GM19238 (cell line): ENCODE results near the gene CST9.

ENCODE experiments used
- DNase-seq: peaks from one replicate; pipeline ENCODE4 v3.0.0; 2011; ENCODE audit warnings: low spot score; ENCODE audit not compliant: insufficient read length

CST9 gene

DNA sequence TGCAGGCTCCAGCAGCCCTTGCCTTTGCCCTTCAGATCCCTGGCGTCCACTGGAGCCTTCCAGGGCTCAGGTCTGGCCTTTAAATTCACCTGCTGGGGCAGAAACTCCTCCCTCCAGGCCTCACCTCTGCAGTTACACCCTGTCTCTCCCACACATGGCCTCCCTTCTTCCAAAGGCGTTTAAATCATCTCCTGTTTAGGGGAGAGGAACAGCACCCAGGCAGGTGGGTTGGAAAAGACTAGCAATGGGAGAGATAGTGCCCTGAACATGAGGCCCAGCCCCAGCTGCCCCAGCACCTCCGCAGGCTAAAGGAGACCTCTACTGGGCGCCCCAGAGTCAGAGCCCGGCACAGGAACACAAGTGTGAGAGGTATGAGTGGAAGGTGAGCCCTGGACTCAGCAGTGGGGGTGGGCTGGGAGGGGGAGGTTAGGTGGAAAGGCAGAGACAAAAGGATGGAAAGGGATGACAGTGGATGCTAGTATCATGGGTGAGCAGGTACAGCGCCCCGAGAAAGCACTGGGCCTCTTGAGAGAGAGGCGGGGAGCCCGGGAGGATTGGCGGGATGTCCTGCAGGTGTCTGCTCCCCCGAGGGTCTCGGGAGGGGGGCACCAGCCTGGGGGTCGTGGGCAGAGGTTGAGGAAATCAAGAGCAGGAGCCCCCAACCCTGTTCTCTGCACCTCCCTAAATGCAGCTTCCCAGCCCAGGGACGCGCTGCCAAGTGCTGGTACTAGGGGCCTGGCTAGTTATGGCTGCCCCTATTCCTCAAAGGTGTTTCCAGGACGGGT lies at the start of gene CST9:
Gene CST9, minus strand, starts transcription at position 51 of the 785 bp plus-strand sequence. CDS start 53 bp downstream, outside the sequence.
- DNase-seq, result no peak

DNA sequence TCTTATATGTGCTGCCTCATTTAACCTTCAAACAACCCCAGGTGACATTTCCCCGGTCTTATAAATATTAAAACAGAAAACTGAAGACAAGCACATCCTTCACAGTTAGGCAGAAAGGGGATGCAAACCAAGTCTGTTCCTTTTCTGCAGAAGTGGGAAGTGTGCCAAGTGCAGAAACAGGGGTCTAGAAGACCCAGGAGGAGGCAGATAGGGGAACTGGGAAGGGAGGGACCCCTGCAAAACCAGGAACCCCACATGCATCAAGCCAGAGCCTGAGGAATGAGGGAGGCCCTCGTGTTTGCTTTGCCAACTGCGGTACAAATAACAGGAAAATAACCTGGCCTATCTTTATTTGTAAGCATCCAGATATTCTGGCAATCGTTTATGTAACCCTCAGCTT lies 49.0 kb upstream of the CST9 start:
- no peak for DNase-seq

- DNase-seq, result no peak
Observed at GRCh38 chr20:23654000-23654399, 48.3 kb upstream of the CST9 start.

DNA sequence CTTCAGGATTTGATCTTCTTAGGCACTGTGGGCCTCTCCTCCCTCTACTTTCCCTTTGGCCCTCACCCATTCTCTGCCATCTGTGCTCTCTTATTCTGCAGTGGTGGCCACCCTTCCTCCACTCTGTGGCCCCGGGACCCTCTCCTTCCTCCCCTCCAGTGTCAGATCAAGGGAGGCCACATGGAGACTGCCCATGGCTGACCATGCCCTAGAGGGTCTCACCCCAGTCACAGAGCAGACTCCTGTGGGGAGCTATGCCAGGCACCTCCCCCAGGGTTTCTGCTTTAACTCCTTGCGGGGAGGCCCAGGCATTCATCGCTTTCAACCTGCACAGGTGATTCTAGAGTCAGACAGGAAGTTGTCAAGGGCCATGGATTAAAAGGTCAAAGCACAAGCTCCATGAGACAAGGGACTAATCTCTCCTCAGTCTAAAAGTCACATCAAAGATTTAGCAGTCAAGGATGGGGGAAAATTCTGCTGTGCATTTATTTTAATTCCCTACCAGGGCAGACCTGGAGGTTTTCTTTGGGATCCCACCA lies 47.8 kb upstream of the CST9 start:
- DNase-seq, result no peak

DNA sequence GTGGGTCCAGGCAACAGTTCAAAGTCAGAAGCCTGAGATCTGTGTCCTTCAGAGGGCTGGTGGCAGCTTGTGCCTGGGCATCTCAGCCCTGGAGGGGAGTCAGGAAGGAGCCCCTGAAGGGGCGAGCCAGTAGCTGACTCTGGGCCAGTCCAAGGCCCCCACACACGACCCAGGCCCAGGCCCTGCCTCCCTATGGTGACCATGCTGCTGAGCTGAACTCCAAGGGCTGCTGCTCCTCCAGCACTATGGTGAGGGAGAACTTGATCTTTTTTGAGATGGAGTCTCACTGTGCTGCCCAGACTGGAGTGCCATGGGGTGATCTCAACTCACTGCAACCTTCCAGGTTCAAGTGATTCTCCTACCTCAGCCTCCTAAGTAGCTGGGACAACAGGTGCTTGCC lies 47.2 kb upstream of the CST9 start:
- no peak for DNase-seq

DNA sequence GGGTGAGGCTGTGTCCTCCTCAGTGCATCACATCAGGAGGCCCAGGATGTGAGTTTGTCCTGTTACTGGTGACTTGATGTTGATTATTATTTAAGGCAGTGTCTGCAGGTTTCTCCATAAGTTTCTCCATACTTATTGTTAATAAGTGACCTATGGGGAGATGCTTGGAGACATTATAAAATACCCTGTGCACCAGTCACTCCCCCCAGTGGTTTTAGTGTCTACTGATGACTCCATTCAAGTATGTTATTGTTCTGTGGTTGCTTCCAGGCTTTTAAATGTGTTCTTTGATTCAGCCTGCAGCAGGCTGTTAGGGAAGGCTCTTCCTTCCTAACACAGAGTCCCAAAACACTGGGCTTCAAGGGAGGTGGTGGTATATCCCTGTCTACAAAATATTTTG lies 46.7 kb upstream of the CST9 start:
- no peak for DNase-seq

DNA sequence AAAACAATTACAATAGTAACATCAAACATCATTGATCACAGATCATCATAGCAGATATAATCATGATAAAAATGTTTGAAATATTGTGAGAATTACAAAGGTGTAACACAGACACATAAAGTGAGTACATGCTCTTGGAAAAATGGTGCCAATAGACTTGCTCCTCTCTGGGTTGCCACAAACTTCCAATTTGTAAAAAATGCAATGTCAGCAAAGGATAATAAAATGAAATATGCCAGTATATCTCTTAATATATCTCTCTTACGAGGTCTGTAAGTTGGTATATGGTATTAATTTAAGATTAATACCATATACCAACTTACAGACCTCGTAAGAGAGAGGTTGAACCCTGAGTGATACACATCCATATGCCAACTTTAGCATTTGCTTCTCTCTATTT lies 45.4 kb upstream of the CST9 start:
- no peak for DNase-seq

- DNase-seq, result no peak
Observed at GRCh38 chr20:23649830-23650417, 44.2 kb upstream of the CST9 start.

DNA sequence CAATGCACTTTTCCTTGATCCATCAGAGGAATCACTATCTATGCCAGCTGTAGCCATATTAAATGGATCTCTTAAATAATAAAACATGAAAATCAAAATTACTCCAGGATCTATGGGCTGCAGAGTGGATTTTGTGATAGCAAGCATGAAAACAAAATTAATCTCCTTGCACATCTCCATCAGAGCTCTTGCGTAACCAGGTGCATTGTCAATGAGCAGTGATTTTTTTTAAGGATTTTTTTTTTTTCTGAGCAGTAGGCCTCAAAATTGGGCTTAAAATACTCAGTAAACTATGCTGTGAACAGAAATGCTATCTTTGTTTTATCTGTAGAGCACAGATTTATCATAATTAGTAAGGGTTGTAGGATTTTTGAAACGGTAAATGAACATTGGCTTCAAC lies 43.5 kb upstream of the CST9 start:
- no peak for DNase-seq

DNA sequence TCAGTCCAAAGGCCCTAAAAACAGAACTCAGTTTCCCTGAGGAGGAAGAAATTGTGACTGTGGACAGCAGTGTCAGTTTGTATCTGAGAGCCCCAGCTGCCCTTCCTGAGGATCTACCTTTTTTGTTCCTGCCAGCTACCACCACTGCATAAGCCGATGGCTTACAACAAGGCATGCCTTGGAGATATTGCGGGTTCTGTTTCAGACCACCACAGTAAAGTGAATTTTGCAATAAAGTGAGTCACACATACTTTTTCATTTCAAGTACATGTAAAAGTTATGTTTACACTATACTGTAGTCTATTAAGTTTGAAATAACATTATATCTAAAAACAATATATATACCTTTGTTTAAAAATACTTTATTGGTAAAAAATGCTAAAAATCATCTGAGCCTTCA lies 41.6 kb upstream of the CST9 start:
- no peak for DNase-seq

DNA sequence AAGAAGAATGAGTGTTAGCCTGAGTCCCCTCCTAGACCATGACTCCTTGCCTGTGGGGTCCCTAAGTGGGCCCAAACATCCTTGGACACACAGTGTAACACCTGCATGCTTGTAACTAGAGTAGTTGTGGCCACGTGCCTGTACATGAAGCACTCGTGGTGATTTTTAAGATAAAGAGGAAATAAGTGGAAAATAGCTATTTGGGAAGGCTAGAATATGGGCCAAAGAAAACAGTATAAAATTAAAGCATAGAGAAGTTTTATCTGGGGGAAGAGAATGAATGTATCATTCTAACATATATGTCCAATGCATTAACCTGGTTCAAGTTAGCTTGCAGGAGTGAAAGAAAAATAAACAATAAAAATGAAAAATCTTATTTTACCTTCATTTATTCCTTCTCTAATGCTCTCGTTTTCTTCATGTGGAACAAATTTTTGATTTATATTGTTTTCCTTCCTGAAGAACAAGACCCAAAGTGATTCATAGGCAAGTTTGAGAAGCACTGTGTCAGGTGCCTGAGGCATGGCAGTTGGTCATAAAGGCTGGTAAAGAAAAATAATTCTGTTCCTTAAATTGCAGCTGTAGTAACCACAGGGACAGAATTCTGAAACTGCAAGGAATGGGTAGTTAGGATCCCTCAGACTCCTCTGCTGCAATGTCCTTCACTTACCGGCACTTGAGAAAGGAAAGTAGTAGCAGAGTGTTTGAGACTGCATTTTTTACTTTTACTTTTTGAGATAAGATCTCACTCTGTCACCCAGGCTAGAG lies 40.6 kb upstream of the CST9 start:
- no peak for DNase-seq

DNA sequence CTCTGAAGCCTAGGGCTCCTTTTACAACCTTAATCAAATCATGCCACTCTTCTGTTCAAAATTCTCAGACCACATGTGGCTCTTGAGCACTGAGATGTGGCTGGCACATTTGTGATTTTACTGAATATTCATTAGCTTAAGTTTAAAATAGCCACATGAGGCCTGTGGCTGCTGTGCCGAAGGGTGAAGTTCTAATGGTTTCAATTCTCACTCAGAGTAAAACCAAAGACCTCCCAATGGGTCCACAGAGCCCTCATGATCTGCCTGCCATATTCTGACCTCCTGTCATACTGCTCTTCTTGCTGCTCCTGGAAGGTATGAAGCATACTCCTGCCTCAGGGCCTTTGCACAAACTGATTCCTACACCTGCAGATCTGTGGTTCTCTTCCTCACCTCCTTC lies 39.9 kb upstream of the CST9 start:
- no peak for DNase-seq

- DNase-seq, result no peak
Observed at GRCh38 chr20:23644164-23644563, 38.4 kb upstream of the CST9 start.

DNA sequence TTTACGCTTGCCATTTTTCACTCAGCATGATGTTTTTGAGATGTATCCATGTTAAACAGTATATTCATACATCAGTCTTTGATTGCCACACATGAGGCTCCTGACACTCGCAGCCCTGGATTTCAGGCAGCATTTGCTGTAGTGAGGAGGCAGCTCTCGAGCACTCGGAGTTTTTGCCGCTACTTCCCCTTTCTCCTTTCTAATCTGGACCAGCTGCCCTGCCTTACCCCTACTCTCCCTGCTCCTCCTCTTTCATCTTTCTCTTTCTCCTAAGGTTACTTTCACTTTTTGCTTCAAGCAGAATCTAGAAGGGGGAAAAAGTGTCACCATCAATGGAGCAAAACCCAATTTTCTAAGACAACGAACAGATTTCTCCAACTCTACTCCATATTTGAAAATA lies 37.9 kb upstream of the CST9 start:
- no peak for DNase-seq

- DNase-seq, result no peak
Observed at GRCh38 chr20:23641936-23642751, 36.4 kb upstream of the CST9 start.

- no peak for DNase-seq
Observed at GRCh38 chr20:23640671-23641667, 35.3 kb upstream of the CST9 start.

DNA sequence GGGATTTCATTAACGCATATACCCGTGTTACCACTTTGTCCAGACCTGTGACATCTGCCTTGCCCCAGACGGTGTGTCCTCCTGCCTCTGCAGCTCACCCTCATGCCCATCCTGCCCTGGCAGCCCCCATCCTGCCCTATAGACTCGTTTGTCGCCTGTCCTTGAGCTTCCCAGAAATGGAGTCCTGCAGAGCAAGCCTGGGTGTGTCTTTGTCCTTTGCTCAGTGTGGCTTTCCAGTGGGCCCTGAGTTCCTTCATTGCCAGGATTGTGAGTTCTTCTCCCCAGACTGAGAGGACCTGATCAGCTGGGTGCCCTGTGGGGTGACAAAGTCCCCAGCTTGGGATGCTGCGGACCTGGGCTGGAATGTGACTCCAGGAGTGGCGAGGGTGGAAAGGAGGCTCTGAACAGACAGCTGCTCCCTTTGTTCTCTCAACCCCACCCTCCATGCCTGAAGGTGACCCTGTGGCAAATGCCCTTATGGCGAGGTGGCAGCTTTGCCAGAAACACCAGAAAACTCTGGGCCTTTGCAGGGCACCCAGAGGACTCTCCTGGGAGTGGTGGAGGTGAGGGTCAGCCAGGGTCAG lies 34.4 kb upstream of the CST9 start:
- DNase-seq, result no peak

DNA sequence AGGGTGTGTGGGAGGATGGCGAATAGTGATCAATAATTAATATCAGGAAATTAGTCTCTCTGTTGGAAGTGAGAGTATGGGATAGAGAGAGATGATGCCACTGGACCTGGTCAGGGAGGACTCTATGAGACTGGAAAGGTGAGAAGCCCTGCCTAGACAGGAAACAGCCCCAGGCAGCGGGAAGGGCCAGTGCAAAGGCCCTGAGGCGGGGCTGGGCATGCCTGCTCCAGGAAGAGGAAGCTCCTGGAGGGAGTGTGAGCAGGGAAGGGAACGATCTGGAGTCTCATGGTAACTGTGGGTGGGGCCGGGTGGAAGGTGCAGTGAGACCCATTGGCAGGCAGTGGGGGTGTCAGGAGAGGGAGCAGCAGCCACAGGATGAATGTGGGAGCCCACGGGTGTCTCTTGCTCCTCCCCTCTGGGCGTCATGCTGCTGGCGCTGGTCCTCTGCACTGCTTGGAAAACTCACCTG lies 33.8 kb upstream of the CST9 start:
- no peak for DNase-seq

- DNase-seq, result no peak
Observed at GRCh38 chr20:23638309-23638708, 32.6 kb upstream of the CST9 start.
